Liver (tissue), 9 donors: ENCODE results near the gene ACOT6. TPM values are rescaled to one million over a fixed set of nuclear protein-coding genes. Genes with fewer than 3 reads are reported as not detected.

Source experiments
- DNase-seq: peaks from one replicate; pipeline ENCODE4 v3.0.0-alpha.2; 2017; ENCODE audit warnings: low spot score
- H3K27ac ChIP-seq, 2 donors: one replicate each; pipeline ENCODE4 v1.7.0; 2013; ENCODE audit warnings: inconsistent platforms in 2 of 2, low read length in 2 of 2, control low read depth in 1 of 2, low read depth in 1 of 2, mild to moderate bottlenecking in 1 of 2
- H3K27me3 ChIP-seq, 4 donors: one replicate each; pipeline versions ENCODE4 v1.6.1 to v1.7.0; 2013; ENCODE audit warnings: low read length in 3 of 4, inconsistent platforms in 1 of 4, mild to moderate bottlenecking in 1 of 4, moderate library complexity in 1 of 4; ENCODE audit not compliant: control insufficient read depth in 4 of 4, insufficient read depth in 4 of 4
- H3K36me3 ChIP-seq, 4 donors: one replicate each; pipeline versions ENCODE4 v1.6.1 to v1.7.0; 2013; ENCODE audit warnings: low read length in 3 of 4, mild to moderate bottlenecking in 3 of 4, low read depth in 1 of 4, moderate library complexity in 1 of 4; ENCODE audit not compliant: control insufficient read depth in 4 of 4, insufficient read depth in 3 of 4
- H3K4me1 ChIP-seq, 4 donors: one replicate each; pipeline versions ENCODE4 v1.6.1 to v1.7.0; 2013; ENCODE audit warnings: low read length in 3 of 4, mild to moderate bottlenecking in 3 of 4, moderate library complexity in 1 of 4; ENCODE audit not compliant: control insufficient read depth in 4 of 4, insufficient read depth in 4 of 4
- H3K4me3 ChIP-seq, 3 donors: one replicate each; pipeline versions ENCODE4 v1.6.1 to v1.7.0; 2013; ENCODE audit warnings: low read length in 3 of 3, control low read depth in 1 of 3, low read depth in 1 of 3, mild to moderate bottlenecking in 1 of 3
- H3K9ac ChIP-seq, 2 donors: one replicate each; pipeline ENCODE4 v1.7.0; 2013; ENCODE audit warnings: low read length in 2 of 2, mild to moderate bottlenecking in 2 of 2, moderate library complexity in 2 of 2, control low read depth in 1 of 2, low read depth in 1 of 2
- H3K9me3 ChIP-seq, 4 donors: one replicate each; pipeline versions ENCODE4 v1.6.1 to v1.7.0; 2013; ENCODE audit warnings: low read length in 3 of 4; ENCODE audit not compliant: control insufficient read depth in 4 of 4
- EGR1 ChIP-seq, 2 donors: IDR thresholded peaks; 2 replicates each; pipeline ENCODE4 v1.6.1; 2016 to 2018; ENCODE audit warnings: antibody characterized with exemption in 2 of 2, low read depth in 2 of 2
- FOXA1 ChIP-seq: IDR thresholded peaks from 2 replicates; pipeline ENCODE4 v1.6.1; 2016; ENCODE audit warnings: antibody characterized with exemption
- FOXA2 ChIP-seq: IDR thresholded peaks from 2 replicates; pipeline ENCODE4 v1.6.1; 2016; ENCODE audit warnings: antibody characterized with exemption
- GABPA ChIP-seq, 2 donors: IDR thresholded peaks in 1 of 2; conservative IDR thresholded peaks in 1 of 2; 2 replicates each; pipeline ENCODE4 v1.6.1; 2016; ENCODE audit warnings: antibody characterized with exemption in 2 of 2, mild to moderate bottlenecking in 1 of 2, moderate library complexity in 1 of 2
- HNF4A ChIP-seq, 2 donors: conservative IDR thresholded peaks; 2 replicates each; pipeline ENCODE4 v1.6.1; 2016; ENCODE audit warnings: antibody characterized with exemption in 2 of 2, mild to moderate bottlenecking in 2 of 2
- HNF4G ChIP-seq: IDR thresholded peaks from 2 replicates; pipeline ENCODE4 v1.6.1; 2016; ENCODE audit warnings: antibody characterized with exemption
- JUND ChIP-seq, 2 donors: IDR thresholded peaks; 2 replicates each; pipeline ENCODE4 v1.6.1; 2016; ENCODE audit warnings: antibody characterized with exemption in 2 of 2
- MAX ChIP-seq: IDR thresholded peaks from 2 replicates; pipeline ENCODE4 v1.6.1; 2016; ENCODE audit warnings: antibody characterized with exemption
- NR2F2 ChIP-seq: IDR thresholded peaks from 2 replicates; pipeline ENCODE4 v1.6.1; 2016; ENCODE audit warnings: antibody characterized with exemption
- RAD21 ChIP-seq, 2 donors: IDR thresholded peaks; 2 replicates each; pipeline ENCODE4 v1.6.1; 2016; ENCODE audit warnings: antibody characterized with exemption in 2 of 2, mild to moderate bottlenecking in 2 of 2
- RXRA ChIP-seq, 2 donors: IDR thresholded peaks; 2 replicates each; pipeline ENCODE4 v1.6.1; 2017 to 2018; ENCODE audit warnings: antibody characterized with exemption in 2 of 2, mild to moderate bottlenecking in 1 of 2
- SP1 ChIP-seq: IDR thresholded peaks from 2 replicates; pipeline ENCODE4 v1.6.1; 2018; ENCODE audit warnings: antibody characterized with exemption, mild to moderate bottlenecking
- TAF1 ChIP-seq: conservative IDR thresholded peaks from 2 replicates; pipeline ENCODE4 v1.6.1; 2016; ENCODE audit warnings: antibody characterized with exemption, mild to moderate bottlenecking
- YY1 ChIP-seq: IDR thresholded peaks from 2 replicates; pipeline ENCODE4 v1.6.1; 2016; ENCODE audit warnings: antibody characterized with exemption, mild to moderate bottlenecking
- WGBS: extraction: QIAGEN DNeasy Blood & Tissue Kit; methylation state at CpG from one replicate; pipeline ENCODE4 v1.1.7; 2013; 5-methylcytosine and 5-hydroxymethylcytosine counted together
- polyA plus RNA-seq, 2 donors: library from polyadenylated mRNA; stranded (reverse) in 1 of 2; unstranded in 1 of 2; fragments of 200-250 nt in 1 of 2; fragments of >200 nt in 1 of 2; fragmentation: Nextera tagmentation in 1 of 2; extraction: Ambion mirVana in 1 of 2; gene quantifications; one replicate each; pipeline versions ENCODE4 v1.2.1 to v1.2.3, GENCODE V29; 2013 to 2015
- total RNA-seq, 2 donors: library from RNA; depleted of rRNA; stranded (reverse); fragments of >200 nt; gene quantifications; one replicate each; pipeline ENCODE4 v1.2.3, GENCODE V29; 2014
- TF ChIP-seq, protein P1 (sequence below): fragments of 150-350 bp; IDR thresholded peaks from 2 replicates; pipeline ENCODE4 v1.5.1; 2017; ENCODE audit warnings: improper control_type of control experiment, low read depth, low read length; ENCODE audit not compliant: missing input control
- TF ChIP-seq, protein P2 (sequence below): IDR thresholded peaks from 2 replicates; pipeline ENCODE4 v1.6.1; 2016; ENCODE audit warnings: antibody characterized with exemption
- TF ChIP-seq, protein P3 (sequence below): IDR thresholded peaks from 2 replicates; pipeline ENCODE4 v1.6.1; 2016; ENCODE audit warnings: antibody characterized with exemption, mild to moderate bottlenecking
- TF ChIP-seq, protein P4 (sequence below): IDR thresholded peaks from 2 replicates; pipeline ENCODE4 v1.6.1; 2016; ENCODE audit warnings: antibody characterized with exemption
- donor health status: healthy.
- donor health status: healthy.
- donor health status: healthy.
- donor health status: healthy.
- donor health status: healthy.

The ACOT6 gene
- 1 to 10 TPM in 1 of 2 donors, not detected in 1; 1.1 TPM for total RNA-seq
- 1 to 10 TPM in 1 of 2 donors, under 1 TPM in 1; 0.65 to 1.1 TPM for polyA plus RNA-seq

GRCh38 chr14:73612339-73613045 lies at the start of gene ACOT6:
Gene ACOT6 (plus strand): TSS chr14:73612517. CDS start chr14:73612572, 55 bp downstream.
- peaks cover 0 to 18% (median 10%) of the 10 kb centered on the region in 4 donors for H3K4me1 ChIP-seq
- peak within 1 kb of the TSS; percentile 65 to 85 (median 76) for H3K4me3 ChIP-seq
- H3K27me3 ChIP-seq, result no peaks in the 10 kb centered on the region
- no peak for TF ChIP-seq GABPA (IDR thresholded peaks at IDR 0.05 in 1 of 2, conservative IDR thresholded peaks at IDR 0.05 in 1 of 2)
- no peak for TF ChIP-seq EGR1 (IDR thresholded peaks at IDR 0.05; ENCODE audit: low read depth in 2 of 2)
- TF ChIP-seq TAF1, result peak; percentile 63
- TF ChIP-seq, protein P1, sequence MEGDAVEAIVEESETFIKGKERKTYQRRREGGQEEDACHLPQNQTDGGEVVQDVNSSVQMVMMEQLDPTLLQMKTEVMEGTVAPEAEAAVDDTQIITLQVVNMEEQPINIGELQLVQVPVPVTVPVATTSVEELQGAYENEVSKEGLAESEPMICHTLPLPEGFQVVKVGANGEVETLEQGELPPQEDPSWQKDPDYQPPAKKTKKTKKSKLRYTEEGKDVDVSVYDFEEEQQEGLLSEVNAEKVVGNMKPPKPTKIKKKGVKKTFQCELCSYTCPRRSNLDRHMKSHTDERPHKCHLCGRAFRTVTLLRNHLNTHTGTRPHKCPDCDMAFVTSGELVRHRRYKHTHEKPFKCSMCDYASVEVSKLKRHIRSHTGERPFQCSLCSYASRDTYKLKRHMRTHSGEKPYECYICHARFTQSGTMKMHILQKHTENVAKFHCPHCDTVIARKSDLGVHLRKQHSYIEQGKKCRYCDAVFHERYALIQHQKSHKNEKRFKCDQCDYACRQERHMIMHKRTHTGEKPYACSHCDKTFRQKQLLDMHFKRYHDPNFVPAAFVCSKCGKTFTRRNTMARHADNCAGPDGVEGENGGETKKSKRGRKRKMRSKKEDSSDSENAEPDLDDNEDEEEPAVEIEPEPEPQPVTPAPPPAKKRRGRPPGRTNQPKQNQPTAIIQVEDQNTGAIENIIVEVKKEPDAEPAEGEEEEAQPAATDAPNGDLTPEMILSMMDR, result no peak
- peak; percentile 44 for TF ChIP-seq MAX
- peak in 1 of 2 donors; percentile 23 for TF ChIP-seq RAD21 (IDR thresholded peaks at IDR 0.05)
- peak; percentile 11 to 29 for TF ChIP-seq JUND (IDR thresholded peaks at IDR 0.05)
- TF ChIP-seq, protein P2, sequence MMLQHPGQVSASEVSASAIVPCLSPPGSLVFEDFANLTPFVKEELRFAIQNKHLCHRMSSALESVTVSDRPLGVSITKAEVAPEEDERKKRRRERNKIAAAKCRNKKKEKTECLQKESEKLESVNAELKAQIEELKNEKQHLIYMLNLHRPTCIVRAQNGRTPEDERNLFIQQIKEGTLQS, result no peak
- peak; percentile 2 for TF ChIP-seq HNF4G
- TF ChIP-seq, protein P3, sequence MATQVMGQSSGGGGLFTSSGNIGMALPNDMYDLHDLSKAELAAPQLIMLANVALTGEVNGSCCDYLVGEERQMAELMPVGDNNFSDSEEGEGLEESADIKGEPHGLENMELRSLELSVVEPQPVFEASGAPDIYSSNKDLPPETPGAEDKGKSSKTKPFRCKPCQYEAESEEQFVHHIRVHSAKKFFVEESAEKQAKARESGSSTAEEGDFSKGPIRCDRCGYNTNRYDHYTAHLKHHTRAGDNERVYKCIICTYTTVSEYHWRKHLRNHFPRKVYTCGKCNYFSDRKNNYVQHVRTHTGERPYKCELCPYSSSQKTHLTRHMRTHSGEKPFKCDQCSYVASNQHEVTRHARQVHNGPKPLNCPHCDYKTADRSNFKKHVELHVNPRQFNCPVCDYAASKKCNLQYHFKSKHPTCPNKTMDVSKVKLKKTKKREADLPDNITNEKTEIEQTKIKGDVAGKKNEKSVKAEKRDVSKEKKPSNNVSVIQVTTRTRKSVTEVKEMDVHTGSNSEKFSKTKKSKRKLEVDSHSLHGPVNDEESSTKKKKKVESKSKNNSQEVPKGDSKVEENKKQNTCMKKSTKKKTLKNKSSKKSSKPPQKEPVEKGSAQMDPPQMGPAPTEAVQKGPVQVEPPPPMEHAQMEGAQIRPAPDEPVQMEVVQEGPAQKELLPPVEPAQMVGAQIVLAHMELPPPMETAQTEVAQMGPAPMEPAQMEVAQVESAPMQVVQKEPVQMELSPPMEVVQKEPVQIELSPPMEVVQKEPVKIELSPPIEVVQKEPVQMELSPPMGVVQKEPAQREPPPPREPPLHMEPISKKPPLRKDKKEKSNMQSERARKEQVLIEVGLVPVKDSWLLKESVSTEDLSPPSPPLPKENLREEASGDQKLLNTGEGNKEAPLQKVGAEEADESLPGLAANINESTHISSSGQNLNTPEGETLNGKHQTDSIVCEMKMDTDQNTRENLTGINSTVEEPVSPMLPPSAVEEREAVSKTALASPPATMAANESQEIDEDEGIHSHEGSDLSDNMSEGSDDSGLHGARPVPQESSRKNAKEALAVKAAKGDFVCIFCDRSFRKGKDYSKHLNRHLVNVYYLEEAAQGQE, result peak; percentile 78
- peak; percentile 15 for TF ChIP-seq FOXA1
- TF ChIP-seq SP1, result peak; percentile 87
- peak in 1 of 2 donors; percentile 70 for TF ChIP-seq RXRA (IDR thresholded peaks at IDR 0.05)
- peak; percentile 70 for TF ChIP-seq YY1
- no peak for TF ChIP-seq NR2F2
- peak; percentile 64 to 67 for TF ChIP-seq HNF4A (conservative IDR thresholded peaks at IDR 0.05)
- TF ChIP-seq, protein P4, sequence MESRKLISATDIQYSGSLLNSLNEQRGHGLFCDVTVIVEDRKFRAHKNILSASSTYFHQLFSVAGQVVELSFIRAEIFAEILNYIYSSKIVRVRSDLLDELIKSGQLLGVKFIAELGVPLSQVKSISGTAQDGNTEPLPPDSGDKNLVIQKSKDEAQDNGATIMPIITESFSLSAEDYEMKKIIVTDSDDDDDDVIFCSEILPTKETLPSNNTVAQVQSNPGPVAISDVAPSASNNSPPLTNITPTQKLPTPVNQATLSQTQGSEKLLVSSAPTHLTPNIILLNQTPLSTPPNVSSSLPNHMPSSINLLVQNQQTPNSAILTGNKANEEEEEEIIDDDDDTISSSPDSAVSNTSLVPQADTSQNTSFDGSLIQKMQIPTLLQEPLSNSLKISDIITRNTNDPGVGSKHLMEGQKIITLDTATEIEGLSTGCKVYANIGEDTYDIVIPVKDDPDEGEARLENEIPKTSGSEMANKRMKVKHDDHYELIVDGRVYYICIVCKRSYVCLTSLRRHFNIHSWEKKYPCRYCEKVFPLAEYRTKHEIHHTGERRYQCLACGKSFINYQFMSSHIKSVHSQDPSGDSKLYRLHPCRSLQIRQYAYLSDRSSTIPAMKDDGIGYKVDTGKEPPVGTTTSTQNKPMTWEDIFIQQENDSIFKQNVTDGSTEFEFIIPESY, result peak; percentile 37
- TF ChIP-seq FOXA2, result peak; percentile 14
- peak; percentile 75 for DNase-seq
- peak within 1 kb of the TSS; percentile 8 to 90 for H3K9ac ChIP-seq
- H3K36me3 ChIP-seq, result peaks cover 0 to 2% (median 0%) of the 10 kb centered on the region in 4 donors
- H3K9me3 ChIP-seq, result no peaks in the 10 kb centered on the region
- WGBS, result under 1% methylated on average over 84 of the region's 84 CpGs
- H3K27ac ChIP-seq, result peak within 1 kb of the TSS; percentile 91 to 96
